Activated CD4-positive, alpha-beta T cell treated with anti-CD3 and anti-CD28 coated beads for 24 hours (primary cell): ENCODE data around the gene MIGA1.

ENCODE experiments used
- DNase-seq, 2 donors: peaks; one replicate each; pipeline ENCODE4 v3.0.0-alpha.2; 2020; ENCODE audit warnings: low read depth in 2 of 2

Gene MIGA1

GRCh38 chr1:77847621-77848080 lies 68.2 kb downstream of the MIGA1 start:
- no peak for DNase-seq

GRCh38 chr1:77850082-77850481 lies 70.6 kb downstream of the MIGA1 start:
- no peak for DNase-seq

- no peak for DNase-seq
Observed at GRCh38 chr1:77857552-77857951, 78.1 kb downstream of the MIGA1 start.

GRCh38 chr1:77858725-77859124 lies 79.3 kb downstream of the MIGA1 start:
- no peak for DNase-seq

GRCh38 chr1:77859248-77859647 lies 79.8 kb downstream of the MIGA1 start:
- no peak for DNase-seq

GRCh38 chr1:77866296-77866695 lies 86.8 kb downstream of the MIGA1 start:
- DNase-seq = no peak

- no peak for DNase-seq
Observed at GRCh38 chr1:77872645-77873044, 93.2 kb downstream of the MIGA1 start.

- no peak for DNase-seq
Observed at GRCh38 chr1:77873461-77873860, 94.0 kb downstream of the MIGA1 start.

GRCh38 chr1:77874804-77875445 lies 95.5 kb downstream of the MIGA1 start:
- DNase-seq = no peak

GRCh38 chr1:77876884-77877283 lies 97.4 kb downstream of the MIGA1 start:
- no peak for DNase-seq

GRCh38 chr1:77881061-77881460 lies 101.6 kb downstream of the MIGA1 start:
- DNase-seq = no peak

- no peak for DNase-seq
Observed at GRCh38 chr1:77882411-77882810, 103.0 kb downstream of the MIGA1 start.

GRCh38 chr1:77888081-77888780 lies 108.8 kb downstream of the MIGA1 start, which contains the start of gene NEXN:
NEXN (plus strand) TSS chr1:77888624; CDS start chr1:77916107, 27,483 bp downstream.
- DNase-seq = no peak

GRCh38 chr1:77888781-77889642 lies 109.6 kb downstream of the MIGA1 start:
- no peak for DNase-seq

GRCh38 chr1:77889671-77890070 lies 110.2 kb downstream of the MIGA1 start:
- no peak for DNase-seq

- DNase-seq = no peak
Observed at GRCh38 chr1:77891200-77891599, 111.8 kb downstream of the MIGA1 start.

- DNase-seq = no peak
Observed at GRCh38 chr1:77899647-77900320, 120.3 kb downstream of the MIGA1 start.

- no peak for DNase-seq
Observed at GRCh38 chr1:77900687-77901293, 121.3 kb downstream of the MIGA1 start.

- DNase-seq = no peak
Observed at GRCh38 chr1:77905603-77906002, 126.2 kb downstream of the MIGA1 start.

GRCh38 chr1:77906019-77906545 lies 126.6 kb downstream of the MIGA1 start:
- DNase-seq = no peak

- no peak for DNase-seq
Observed at GRCh38 chr1:77906624-77907023, 127.2 kb downstream of the MIGA1 start.
